H1 (cell line): ENCODE data around the gene MAP4K5. TPM values are rescaled to one million over a fixed set of nuclear protein-coding genes. Genes with fewer than 3 reads are reported as not detected.

Source experiments
- CTCF ChIA-PET: fragments of 300-600 bp; sonication (Branson Sonifier 250); formaldehyde crosslinking; loops from one replicate; lab custom pipeline; 2021; ENCODE audit not compliant: partially characterized antibody; lab: Charles Lee
- POLR2A ChIA-PET: fragments of 300-600 bp; sonication (Branson Sonifier 250); formaldehyde crosslinking; loops from one replicate; lab custom pipeline; 2021; ENCODE audit warnings: inconsistent platforms; ENCODE audit not compliant: partially characterized antibody; lab: Charles Lee
- DNase-seq, 2 experiments: peaks; one replicate each; pipeline versions ENCODE4 v3.0.0 to v3.0.0-alpha.2; 2010 to 2022; ENCODE audit warnings: low spot score in 2 of 2, low read depth in 1 of 2, mixed read lengths in 1 of 2
- FAIRE-seq: peaks from 2 replicates; lab custom pipeline; 2011; peaks lifted over from hg19 to GRCh38; lab: Jason Lieb, UNC
- H2AFZ ChIP-seq: 2 replicates; pipeline ENCODE4 v1.8.1; 2012; ENCODE audit warnings: low read length, inconsistent platforms
- H2AK5ac ChIP-seq: 2 replicates; pipeline ENCODE4 v1.6.1; 2013; ENCODE audit warnings: low read depth, low read length
- H2BK120ac ChIP-seq: replicated peaks from 2 replicates; pipeline ENCODE3; 2013; ENCODE audit warnings: low read depth, low read length, inconsistent platforms
- H2BK12ac ChIP-seq: 2 replicates; pipeline ENCODE4 v1.6.1; 2013; ENCODE audit warnings: low read depth, low read length
- H2BK15ac ChIP-seq: 2 replicates; pipeline ENCODE4 v1.6.1; 2013; ENCODE audit warnings: low read length
- H2BK20ac ChIP-seq: 2 replicates; pipeline ENCODE4 v1.6.1; 2013; ENCODE audit warnings: low read length
- H2BK5ac ChIP-seq: 2 replicates; pipeline ENCODE4 v1.6.1; 2013; ENCODE audit warnings: low read depth, low read length
- H3K14ac ChIP-seq: 2 replicates; pipeline ENCODE4 v1.6.1; 2013; ENCODE audit warnings: inconsistent platforms; ENCODE audit not compliant: insufficient read length
- H3K18ac ChIP-seq: 2 replicates; pipeline ENCODE4 v1.6.1; 2013; ENCODE audit warnings: low read length; ENCODE audit errors: extremely low read depth
- H3K23ac ChIP-seq: 2 replicates; pipeline ENCODE4 v1.6.1; 2013; ENCODE audit warnings: inconsistent platforms; ENCODE audit not compliant: insufficient read length
- H3K23me2 ChIP-seq: 2 replicates; pipeline ENCODE4 v1.6.1; 2013; ENCODE audit warnings: low read depth, low read length
- H3K27ac ChIP-seq: 2 replicates; pipeline ENCODE4 v1.6.1; 2011; ENCODE audit warnings: low read depth, low read length, inconsistent platforms
- H3K27me3 ChIP-seq, 4 experiments: replicated peaks in 1 of 4; 1 replicate in 1 of 4; 2 replicates in 3 of 4; pipeline versions ENCODE4 v1.6.1 to v1.8.1; 2011 to 2013; ENCODE audit warnings: low read length in 3 of 4, mild to moderate bottlenecking in 3 of 4, inconsistent platforms in 2 of 4, mixed read lengths in 2 of 4, moderate library complexity in 1 of 4; ENCODE audit not compliant: control insufficient read depth in 3 of 4, insufficient read depth in 3 of 4; ENCODE audit errors: extremely low read depth in 1 of 4
- H3K36me3 ChIP-seq, 4 experiments: 2 replicates each; pipeline versions ENCODE4 v1.6.1 to v1.8.1; 2011 to 2013; ENCODE audit warnings: mild to moderate bottlenecking in 4 of 4, low read length in 3 of 4, moderate library complexity in 2 of 4, control low read depth in 1 of 4, inconsistent platforms in 1 of 4; ENCODE audit not compliant: insufficient read depth in 4 of 4, control insufficient read depth in 2 of 4
- H3K4ac ChIP-seq: replicated peaks from 2 replicates; pipeline ENCODE3; 2013; ENCODE audit warnings: low read length, low read depth, mixed read lengths, inconsistent platforms; ENCODE audit not compliant: insufficient read length
- H3K4me1 ChIP-seq, 4 experiments: replicated peaks in 1 of 4; 1 replicate in 1 of 4; 2 replicates in 3 of 4; pipeline versions ENCODE4 v1.6.1 to v1.8.1; 2011 to 2013; ENCODE audit warnings: low read length in 3 of 4, inconsistent platforms in 2 of 4, mixed read lengths in 1 of 4; ENCODE audit not compliant: insufficient read depth in 4 of 4, control insufficient read depth in 3 of 4
- H3K4me2 ChIP-seq, 2 experiments: 2 replicates each; pipeline versions ENCODE4 v1.6.1 to v1.8.1; 2011 to 2013; ENCODE audit warnings: low read depth in 2 of 2, low read length in 2 of 2, control low read depth in 1 of 2, inconsistent platforms in 1 of 2, mild to moderate bottlenecking in 1 of 2; ENCODE audit not compliant: insufficient read depth in 1 of 2
- H3K4me3 ChIP-seq, 4 experiments: fragments of 200-600, 300-600 bp in 1 of 4; sonication (generic), shearing (Covaris generic), sonication (Bioruptor Twin) in 1 of 4; 2 replicates each; pipeline versions ENCODE4 v1.5.1 to v1.8.1; 2011 to 2016; ENCODE audit warnings: low read length in 4 of 4, low read depth in 3 of 4, control low read depth in 2 of 4, inconsistent platforms in 2 of 4, mild to moderate bottlenecking in 2 of 4, mixed read lengths in 1 of 4, moderate library complexity in 1 of 4; ENCODE audit not compliant: insufficient read depth in 2 of 4; ENCODE audit errors: extremely low read depth in 1 of 4
- H3K56ac ChIP-seq: replicated peaks from 2 replicates; pipeline ENCODE3; 2013; ENCODE audit warnings: low read depth, mild to moderate bottlenecking, mixed read lengths, low read length, inconsistent platforms; ENCODE audit not compliant: insufficient read length
- H3K79me1 ChIP-seq: 2 replicates; pipeline ENCODE4 v1.6.1; 2013; ENCODE audit warnings: low read depth, low read length, control low read depth
- H3K79me2 ChIP-seq, 2 experiments: 2 replicates each; pipeline versions ENCODE4 v1.6.1 to v1.8.1; 2012 to 2013; ENCODE audit warnings: low read length in 2 of 2, mild to moderate bottlenecking in 2 of 2, inconsistent platforms in 1 of 2; ENCODE audit not compliant: insufficient read depth in 2 of 2, control insufficient read depth in 1 of 2
- H3K9ac ChIP-seq, 4 experiments: replicated peaks in 1 of 4; 1 replicate in 1 of 4; 2 replicates in 3 of 4; pipeline versions ENCODE4 v1.6.1 to v1.8.1; 2011 to 2013; ENCODE audit warnings: low read depth in 3 of 4, low read length in 3 of 4, control low read depth in 2 of 4, mild to moderate bottlenecking in 2 of 4, moderate library complexity in 2 of 4, inconsistent platforms in 1 of 4; ENCODE audit errors: extremely low read depth in 1 of 4
- H3K9me3 ChIP-seq, 2 experiments: 2 replicates each; pipeline versions ENCODE4 v1.6.1 to v1.8.1; 2012 to 2013; ENCODE audit warnings: mild to moderate bottlenecking in 2 of 2, moderate library complexity in 2 of 2, control low read depth in 1 of 2, inconsistent platforms in 1 of 2, low read depth in 1 of 2, low read length in 1 of 2, mixed read lengths in 1 of 2; ENCODE audit not compliant: insufficient read depth in 2 of 2
- H4K20me1 ChIP-seq, 2 experiments: replicated peaks in 1 of 2; 2 replicates each; pipeline versions ENCODE3 to v1.8.1; 2011 to 2013; ENCODE audit warnings: inconsistent platforms in 2 of 2, low read length in 2 of 2, mild to moderate bottlenecking in 1 of 2; ENCODE audit not compliant: insufficient read depth in 2 of 2, control insufficient read depth in 1 of 2
- H4K5ac ChIP-seq: 2 replicates; pipeline ENCODE4 v1.6.1; 2013; ENCODE audit warnings: low read length, low read depth, mixed read lengths, inconsistent platforms; ENCODE audit not compliant: insufficient read length
- H4K8ac ChIP-seq: 2 replicates; pipeline ENCODE4 v1.8.0; 2013; ENCODE audit warnings: mild to moderate bottlenecking, moderate library complexity, low read length, inconsistent platforms; ENCODE audit not compliant: insufficient read depth; ENCODE audit errors: extremely low read depth
- H4K91ac ChIP-seq: replicated peaks from 2 replicates; pipeline ENCODE3; 2013; ENCODE audit warnings: low read length, mixed read lengths, inconsistent platforms; ENCODE audit not compliant: insufficient read length
- BRCA1 ChIP-seq: IDR thresholded peaks from 2 replicates; pipeline ENCODE4 v1.6.1; 2012; ENCODE audit warnings: low read depth, low read length, improper control_type of control experiment
- EGR1 ChIP-seq: IDR thresholded peaks from 2 replicates; pipeline ENCODE4 v1.6.1; 2011; ENCODE audit warnings: low read depth, low read length, borderline replicate concordance
- NANOG ChIP-seq: IDR thresholded peaks from 2 replicates; pipeline ENCODE4 v1.6.1; 2011; ENCODE audit warnings: low read length, low read depth, mild to moderate bottlenecking, inconsistent platforms; ENCODE audit not compliant: insufficient read depth, poor library complexity, severe bottlenecking
- WGBS, 2 experiments: shearing (Covaris generic) in 1 of 2; methylation state at CpG; one replicate each; pipeline versions ENCODE4 v1.1.6 to v1.1.7; 2013 to 2015; ENCODE audit warnings: low lambda C conversion rate in 2 of 2, mixed read lengths in 2 of 2, inconsistent platforms in 1 of 2, low coverage in 1 of 2, missing lambda C conversion rate in 1 of 2; ENCODE audit not compliant: insufficient replicate concordance in 2 of 2, insufficient coverage in 1 of 2, insufficient read length in 1 of 2; ENCODE audit errors: extremely low coverage in 1 of 2, missing lambda C conversion rate in 1 of 2; 5-methylcytosine and 5-hydroxymethylcytosine counted together
- polyA plus RNA-seq, 7 experiments: library from polyadenylated mRNA; depleted of rRNA in 3 of 7; stranded (reverse) in 5 of 7; unstranded in 2 of 7; fragments of >200 nt in 5 of 7; fragments of 200-250 nt in 2 of 7; gene quantifications; 1 replicate in 5 of 7; 2 replicates in 1 of 7; 4 replicates in 1 of 7; pipeline versions ENCODE4 v1.2.1 to v1.2.3, GENCODE V29; 2011 to 2013; ENCODE audit warnings: missing spikeins in 2 of 7, mixed read lengths in 2 of 7
- total RNA-seq: library from RNA; stranded (reverse); fragmentation: NEBNext Ultra II Directional; extraction: Animal tissue kit (Norgen Biotek cat#: 25700); gene quantifications from 2 replicates; pipeline ENCODE4 v1.2.1, GENCODE V29; 2021

The MAP4K5 gene
- total and polyA plus RNA-seq, 2 of the 8 experiments (the other 6 are each of a cell fraction or from before 2014, with no cell fraction given) = 7.6 to 34.5 TPM

DNA sequence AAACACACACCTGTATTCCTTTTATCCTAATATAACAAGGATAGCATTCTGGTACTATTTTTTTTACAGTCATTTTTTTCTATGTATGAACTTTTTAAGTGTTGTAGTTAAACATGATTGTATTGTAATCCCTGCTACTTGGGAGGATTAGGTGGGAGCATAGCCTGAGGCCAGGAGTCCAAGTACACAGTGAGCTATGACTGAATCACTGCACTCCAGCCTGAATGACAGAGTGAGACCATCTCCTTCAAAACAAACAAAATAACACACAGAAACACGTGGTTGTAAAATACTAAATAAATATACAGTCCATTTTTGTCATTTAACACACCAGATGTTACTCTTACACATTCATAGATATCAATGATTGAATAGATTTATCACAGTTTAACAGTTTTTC, 56.9 kb downstream of the MAP4K5 start:
- peaks cover 2 to 35% (median 17%) of the 10 kb centered on the region in 4 experiments; a peak in 4 of 8 replicates for H3K36me3 ChIP-seq
- no peak overlapping the region for H2AK5ac ChIP-seq
- FAIRE-seq (no peak), DNase-seq (no peak)
- no peak overlapping the region for H3K56ac ChIP-seq
- TF ChIP-seq BRCA1 = no peak
- TF ChIP-seq NANOG = no peak
- no peak for TF ChIP-seq EGR1
- H2BK5ac ChIP-seq = no peak overlapping the region
- no peaks in the 10 kb centered on the region for H3K79me1 ChIP-seq
- no peaks in the 10 kb centered on the region for H3K4me1 ChIP-seq
- H3K23me2 ChIP-seq = no peaks in the 10 kb centered on the region
- no peak overlapping the region for H3K23ac ChIP-seq
- H2BK15ac ChIP-seq = no peak overlapping the region
- H4K20me1 ChIP-seq = no peaks in the 10 kb centered on the region
- no peak overlapping the region for H4K5ac ChIP-seq
- H3K4ac ChIP-seq = no peak overlapping the region
- no peaks in the 10 kb centered on the region for H3K79me2 ChIP-seq
- no peak overlapping the region for H3K4me3 ChIP-seq
- no peak overlapping the region for H2BK20ac ChIP-seq
- POLR2A ChIA-PET = no interaction called here
- no peak overlapping the region for H4K91ac ChIP-seq
- H3K9me3 ChIP-seq = no peaks in the 10 kb centered on the region
- no peak overlapping the region for H2BK12ac ChIP-seq
- 95% methylated on average over 1 of the region's 1 CpG; no CpG with 5 or more reads in 1 of the 2 experiments for WGBS, 2 experiments
- no peaks in the 10 kb centered on the region for H3K27me3 ChIP-seq
- CTCF ChIA-PET = no interaction called here
- H3K4me2 ChIP-seq = no peak overlapping the region
- no peak overlapping the region for H2BK120ac ChIP-seq
- H3K18ac ChIP-seq = no peak overlapping the region
- no peak overlapping the region for H3K27ac ChIP-seq
- no peak overlapping the region for H4K8ac ChIP-seq
- no peak overlapping the region for H2AFZ ChIP-seq
- no peak overlapping the region for H3K9ac ChIP-seq
- no peak overlapping the region for H3K14ac ChIP-seq
